Ovary (tissue), 9 donors: ENCODE results near the gene HSP90AB1. TPM values are rescaled to one million over a fixed set of nuclear protein-coding genes. Genes with fewer than 3 reads are reported as not detected.
A peak's percentile ranks its signal among the peaks of the same experiment; 100 is the strongest.

Experiments
- DNase-seq, 5 donors: peaks; one replicate each; pipeline ENCODE4 v3.0.0-alpha.2; 2019 to 2020
- H3K27ac ChIP-seq, 2 donors: fragments of 200-600 bp; one replicate each; pipeline versions ENCODE4 v1.5.1 to v1.8.0; 2019 to 2022
- H3K27me3 ChIP-seq: fragments of 200-600 bp; one replicate; pipeline ENCODE4 v1.8.0; 2022
- H3K36me3 ChIP-seq: fragments of 200-600 bp; sonication (generic); one replicate; pipeline ENCODE4 v1.5.1; 2019
- H3K4me1 ChIP-seq: one replicate; pipeline ENCODE4 v1.8.1; 2013; ENCODE audit warnings: mild to moderate bottlenecking, moderate library complexity; ENCODE audit not compliant: insufficient read depth
- H3K4me3 ChIP-seq: fragments of 200-600 bp; sonication (generic); one replicate; pipeline ENCODE4 v1.5.1; 2017
- H3K9me3 ChIP-seq, 2 donors: fragments of 200-600 bp in 1 of 2; sonication (generic) in 1 of 2; one replicate each; pipeline versions ENCODE4 v1.5.1 to v1.8.1; 2013 to 2019; ENCODE audit warnings: mild to moderate bottlenecking in 1 of 2, moderate library complexity in 1 of 2
- CTCF ChIP-seq, 3 donors: fragments of 450-650 bp in 2 of 3; fragments of 200-600 bp in 1 of 3; IDR thresholded peaks; one replicate each; pipeline versions ENCODE4 v1.5.1 to v1.8.0; 2016 to 2022; ENCODE audit warnings: antibody characterized with exemption in 3 of 3, mild to moderate bottlenecking in 1 of 3
- EP300 ChIP-seq: sonication (generic); formaldehyde crosslinking; IDR thresholded peaks from one replicate; pipeline ENCODE4 v1.6.1; 2017; ENCODE audit warnings: antibody characterized with exemption
- POLR2A ChIP-seq: fragments of 450-650 bp; IDR thresholded peaks from one replicate; pipeline ENCODE4 v1.6.1; 2017; ENCODE audit warnings: antibody characterized with exemption, mild to moderate bottlenecking, moderate library complexity
- WGBS, 3 donors: extraction: QIAGEN DNeasy Blood & Tissue Kit in 1 of 3; methylation state at CpG; one replicate each; pipeline versions ENCODE4 v1.1.5 to v1.1.7; 2013 to 2017; 5-methylcytosine and 5-hydroxymethylcytosine counted together
- intact Hi-C, 4 donors: fragments of 100-400 bp; cut with DNase I; formaldehyde crosslinking; loops; one replicate each; pipeline versions ENCODE4 v1.11.0 to v1.15.1; 2022 to 2023
- polyA plus RNA-seq, 2 donors: library from polyadenylated mRNA; stranded (reverse); fragments of 200-250 nt in 1 of 2; fragments of 350-450 nt in 1 of 2; fragmentation: Illumina TruSeq in 1 of 2; extraction: RNeasy Lipid Tissue Mini Kit (QIAGEN cat#74804) in 1 of 2; gene quantifications; one replicate each; pipeline ENCODE4 v1.2.3, GENCODE V29; 2013 to 2014
- total RNA-seq, 7 donors: library from RNA; depleted of rRNA in 2 of 7; stranded (reverse); fragments of >200 nt in 2 of 7; fragmentation: NEBNext Ultra II Directional in 3 of 7; extraction: Animal tissue kit (Norgen Biotek cat#: 25700) in 3 of 7; gene quantifications; one replicate each; pipeline versions ENCODE4 v1.1.0 to v1.2.4, GENCODE V29; 2016 to 2023
- donor health status: DM: no; HTN: no; CAD: no; lungs with moderate emphysema.
- donor health status: DM: no; HTN: no; CAD: no.
- donor health status: Bipolar disorder and iron deficiency.
- donor health status: DM: yes; HTN: yes; CAD: no.
- donor health status: DM: no; HTN: no; CAD: no.
- donor health status: DM: yes; HTN: yes; CAD: no.

HSP90AB1 gene
- total and polyA plus RNA-seq, 9 donors = 820 to 1,905 (median 1,051) TPM

GRCh38 chr6:44261581-44261980 lies 14.7 kb downstream of the HSP90AB1 start:
- intact Hi-C loops = no loop called here
- Histone ChIP-seq H3K36me3 (no peaks in the 10 kb centered on the region), H3K4me3 (no peak overlapping the region), H3K27me3 (no peaks in the 10 kb centered on the region), H3K9me3 (no peaks in the 10 kb centered on the region), H3K4me1 (peaks cover 12% of the 10 kb centered on the region), H3K27ac (no peak overlapping the region)
- no peak for DNase-seq
- TF ChIP-seq POLR2A = no peak
- no peak for TF ChIP-seq CTCF (IDR thresholded peaks at IDR 0.05)
- no peak for TF ChIP-seq EP300
- WGBS, 3 donors = 91 to 95% (median 93%) methylated on average over 8 of the region's 8 CpGs

GRCh38 chr6:44262467-44263353 lies 15.8 kb downstream of the HSP90AB1 start:
- no peak overlapping the region for H3K27ac ChIP-seq
- H3K4me1 ChIP-seq = peaks cover 11% of the 10 kb centered on the region
- no peaks in the 10 kb centered on the region for H3K36me3 ChIP-seq
- DNase-seq = no peak
- H3K27me3 ChIP-seq = no peaks in the 10 kb centered on the region
- WGBS, 3 donors = 67 to 76% (median 71%) methylated on average over 7 of the region's 7 CpGs
- no peaks in the 10 kb centered on the region for H3K9me3 ChIP-seq
- intact Hi-C loops = no loop called here
- H3K4me3 ChIP-seq = no peak overlapping the region
- TF ChIP-seq CTCF (IDR thresholded peaks at IDR 0.05) (no peak), EP300 (no peak), POLR2A (no peak)

- Histone ChIP-seq H3K36me3 (no peaks in the 10 kb centered on the region), H3K4me1 (peaks cover 9% of the 10 kb centered on the region), H3K9me3 (no peaks in the 10 kb centered on the region), H3K27ac (no peak overlapping the region), H3K27me3 (no peaks in the 10 kb centered on the region), H3K4me3 (no peak overlapping the region)
- TF ChIP-seq CTCF (IDR thresholded peaks at IDR 0.05) (no peak), POLR2A (no peak), EP300 (no peak)
- WGBS, 3 donors = 53 to 63% (median 58%) methylated on average over 9 of the region's 9 CpGs
- DNase-seq = no peak
- intact Hi-C loops = no loop called here
Measured at GRCh38 chr6:44263354-44264100, 16.6 kb downstream of the HSP90AB1 start.

GRCh38 chr6:44264154-44265006 lies 17.5 kb downstream of the HSP90AB1 start:
- Histone ChIP-seq H3K27ac (peak overlapping the region in 1 of 2 donors; percentile 41), H3K4me1 (peaks cover 9% of the 10 kb centered on the region), H3K27me3 (no peaks in the 10 kb centered on the region), H3K9me3 (no peaks in the 10 kb centered on the region), H3K36me3 (no peaks in the 10 kb centered on the region), H3K4me3 (peak overlapping the region; percentile 79)
- peak in 1 of 5 donors; percentile 19 for DNase-seq
- intact Hi-C loops = no loop called here
- 10 to 15% (median 15%) methylated on average over 13 of the region's 13 CpGs for WGBS, 3 donors
- TF ChIP-seq CTCF (IDR thresholded peaks at IDR 0.05) = no peak
- no peak for TF ChIP-seq POLR2A
- no peak for TF ChIP-seq EP300
